Activated CD4-positive, alpha-beta memory T cell treated with anti-CD3 and anti-CD28 coated beads for 36 hours (primary cell): ENCODE data around the gene GBE1. TPM values are rescaled to one million over a fixed set of nuclear protein-coding genes. Genes with fewer than 3 reads are reported as not detected.

Experiments used
- CTCF ChIA-PET: fragments of 350-600 bp; sonication (Branson Sonifier 250); formaldehyde crosslinking; loops from one replicate; lab custom pipeline; 2021; ENCODE audit warnings: antibody characterized with exemption, inconsistent platforms; lab: Charles Lee
- POLR2A ChIA-PET: fragments of 350-600 bp; sonication (Branson Sonifier 250); formaldehyde crosslinking; loops from one replicate; lab custom pipeline; 2021; ENCODE audit warnings: antibody characterized with exemption; lab: Charles Lee
- DNase-seq: peaks from one replicate; pipeline ENCODE4 v3.0.0-alpha.2; 2020
- H3K27ac Mint-ChIP-seq: one replicate; pipeline ENCODE4 v1.8.0; 2021; ENCODE audit warnings: mixed read lengths
- H3K27me3 Mint-ChIP-seq: one replicate; pipeline ENCODE4 v1.8.0; 2021; ENCODE audit warnings: mixed read lengths
- H3K36me3 Mint-ChIP-seq: one replicate; pipeline ENCODE4 v1.8.0; 2021; ENCODE audit warnings: mixed read lengths
- H3K4me1 Mint-ChIP-seq: one replicate; pipeline ENCODE4 v1.8.0; 2021; ENCODE audit warnings: low read depth, mixed read lengths
- H3K4me3 Mint-ChIP-seq: one replicate; pipeline ENCODE4 v1.8.0; 2021; ENCODE audit warnings: mild to moderate bottlenecking, mixed read lengths
- H3K9me3 Mint-ChIP-seq: one replicate; pipeline ENCODE4 v1.8.0; 2021; ENCODE audit warnings: mixed read lengths
- intact Hi-C: fragments of 100-400 bp; cut with micrococcal nuclease; formaldehyde crosslinking; loops from one replicate; pipeline ENCODE4 v1.15.1; 2023
- total RNA-seq, 2 experiments: library from RNA; stranded (reverse); gene quantifications; one replicate each; pipeline ENCODE4 v1.2.3, GENCODE V29; 2021

The GBE1 gene
- total RNA-seq, 2 experiments from 2014 or later, result 30.5 to 30.6 TPM

GRCh38 chr3:81545572-81545971, 215.9 kb downstream of the GBE1 start:
- Mint-ChIP-seq H3K9me3 (peaks cover 16% of the 10 kb centered on the region), H3K27me3 (no peaks in the 10 kb centered on the region), H3K27ac (no peak overlapping the region), H3K36me3 (peaks cover 13% of the 10 kb centered on the region), H3K4me3 (no peak overlapping the region), H3K4me1 (no peaks in the 10 kb centered on the region)
- ChIA-PET CTCF (no interaction called here), POLR2A (no interaction called here)
- DNase-seq, result no peak
- intact Hi-C loops, result no loop called here

DNA sequence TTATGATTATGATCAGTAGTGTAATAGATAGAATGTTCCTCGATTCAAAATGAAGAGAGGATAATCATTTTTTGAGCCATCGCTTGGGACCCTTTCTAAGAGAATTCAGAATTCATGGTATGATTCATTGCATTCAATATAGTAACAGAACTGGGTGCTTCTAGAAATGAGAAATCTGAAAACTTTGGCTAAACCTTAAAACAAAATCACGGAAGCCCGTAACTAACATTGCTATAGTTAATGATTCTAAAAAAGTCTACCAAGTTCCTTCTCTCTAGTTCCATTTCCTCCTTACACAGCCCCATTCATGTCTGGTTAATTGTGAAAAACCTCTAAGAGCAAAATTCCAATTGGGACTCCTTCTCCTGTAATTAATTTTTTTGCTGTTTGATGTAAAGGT, 217.1 kb downstream of the GBE1 start:
- Mint-ChIP-seq H3K36me3 (peaks cover 10% of the 10 kb centered on the region), H3K27ac (no peak overlapping the region), H3K4me1 (no peaks in the 10 kb centered on the region), H3K4me3 (no peak overlapping the region), H3K9me3 (peaks cover 10% of the 10 kb centered on the region), H3K27me3 (no peaks in the 10 kb centered on the region)
- no peak for DNase-seq
- POLR2A ChIA-PET, result no interaction called here
- intact Hi-C loops, result no loop called here
- CTCF ChIA-PET, result no interaction called here

DNA sequence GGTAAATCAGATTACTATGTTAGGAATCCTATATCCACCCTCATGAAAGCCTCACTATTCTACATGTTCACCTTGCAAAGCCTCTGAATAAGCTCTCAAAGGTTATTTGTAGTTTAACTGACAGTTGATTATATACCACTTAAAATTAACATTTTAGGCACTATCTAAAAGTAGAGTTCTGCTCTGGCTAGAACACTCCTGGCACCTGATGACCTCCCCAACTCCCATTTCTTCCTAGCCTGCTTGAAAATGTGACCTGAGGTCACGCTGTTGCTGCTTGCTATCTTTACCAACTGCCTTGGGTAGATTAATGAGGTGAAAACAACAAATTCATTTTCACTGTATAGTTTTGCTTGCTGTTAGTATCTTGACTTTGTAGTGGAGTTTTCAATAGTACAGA, 220.7 kb downstream of the GBE1 start:
- intact Hi-C loops, result no loop called here
- H3K4me1 Mint-ChIP-seq, result no peaks in the 10 kb centered on the region
- no peak for DNase-seq
- H3K9me3 Mint-ChIP-seq, result no peaks in the 10 kb centered on the region
- H3K36me3 Mint-ChIP-seq, result peaks cover 6% of the 10 kb centered on the region
- ChIA-PET POLR2A (no interaction called here), CTCF (no interaction called here)
- no peaks in the 10 kb centered on the region for H3K27me3 Mint-ChIP-seq
- H3K27ac Mint-ChIP-seq, result no peak overlapping the region
- H3K4me3 Mint-ChIP-seq, result no peak overlapping the region

DNA sequence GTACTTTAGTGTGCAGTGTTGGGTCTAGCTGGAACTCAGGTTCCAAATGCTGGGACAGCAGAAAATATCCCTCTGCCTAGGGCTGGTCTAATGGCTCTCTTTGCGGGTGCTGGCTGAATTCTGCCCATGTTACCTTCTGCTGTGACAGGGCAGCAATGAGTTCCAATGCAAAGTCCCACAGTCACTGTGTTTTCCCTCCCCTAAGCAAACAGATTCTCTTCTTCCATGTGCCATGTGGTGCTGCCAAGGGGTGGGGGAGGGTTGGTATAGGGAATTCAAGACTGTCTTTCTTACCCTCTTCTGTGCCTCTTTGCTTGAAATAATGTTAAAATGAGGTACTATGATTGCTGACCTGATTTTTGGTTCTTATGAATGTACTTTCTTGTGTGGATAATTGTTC, 229.6 kb downstream of the GBE1 start:
- peaks cover 30% of the 10 kb centered on the region for H3K9me3 Mint-ChIP-seq
- POLR2A ChIA-PET, result no interaction called here
- no peak overlapping the region for H3K4me3 Mint-ChIP-seq
- intact Hi-C loops, result no loop called here
- H3K27me3 Mint-ChIP-seq, result no peaks in the 10 kb centered on the region
- CTCF ChIA-PET, result no interaction called here
- no peaks in the 10 kb centered on the region for H3K4me1 Mint-ChIP-seq
- H3K36me3 Mint-ChIP-seq, result peaks cover 62% of the 10 kb centered on the region
- H3K27ac Mint-ChIP-seq, result no peak overlapping the region
- DNase-seq, result no peak

GRCh38 chr3:81531263-81531662, 230.2 kb downstream of the GBE1 start:
- no peak for DNase-seq
- Mint-ChIP-seq H3K36me3 (peaks cover 61% of the 10 kb centered on the region), H3K4me3 (no peak overlapping the region), H3K27me3 (no peaks in the 10 kb centered on the region), H3K27ac (no peak overlapping the region), H3K4me1 (no peaks in the 10 kb centered on the region), H3K9me3 (peaks cover 32% of the 10 kb centered on the region)
- ChIA-PET POLR2A (no interaction called here), CTCF (no interaction called here)
- intact Hi-C loops, result no loop called here

DNA sequence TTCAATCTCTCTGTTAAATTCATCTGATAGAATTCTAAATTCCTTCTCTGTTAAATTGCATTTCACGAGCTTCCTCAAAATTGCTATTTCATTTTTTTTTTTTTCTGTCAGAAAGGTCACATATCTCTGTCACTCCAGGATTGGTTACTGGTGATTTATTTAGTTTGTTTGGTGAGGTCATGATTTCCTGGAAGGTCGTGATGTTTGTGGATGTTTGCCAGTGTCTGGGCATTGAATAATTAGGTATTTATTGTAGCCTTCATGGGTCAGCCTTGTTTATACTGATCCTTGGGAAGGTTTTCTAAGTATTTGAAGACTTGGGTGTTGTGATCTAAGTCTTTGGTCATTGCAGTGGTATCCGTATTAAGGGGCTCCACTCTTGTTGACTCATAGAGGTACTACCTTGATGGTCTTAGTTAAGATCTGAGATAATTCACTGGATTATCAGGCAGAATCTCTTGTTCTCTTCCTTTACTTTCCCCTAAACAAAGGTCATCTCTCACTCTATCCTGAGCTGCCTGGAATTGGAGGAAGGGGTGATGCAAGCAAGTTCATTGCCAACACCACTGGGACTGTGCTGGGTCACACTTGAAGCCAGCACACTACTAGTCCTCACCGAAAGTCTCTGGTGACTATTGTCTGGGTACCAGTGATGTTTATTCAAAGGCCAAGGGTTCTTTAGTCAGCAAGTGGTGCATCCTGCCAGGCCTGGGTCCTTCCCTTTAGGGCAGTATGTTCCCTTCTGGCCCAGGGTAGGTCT, 231.1 kb downstream of the GBE1 start:
- intact Hi-C loops, result no loop called here
- POLR2A ChIA-PET, result no interaction called here
- Mint-ChIP-seq H3K4me3 (no peak overlapping the region), H3K27me3 (no peaks in the 10 kb centered on the region), H3K9me3 (peaks cover 38% of the 10 kb centered on the region), H3K36me3 (peaks cover 63% of the 10 kb centered on the region), H3K27ac (no peak overlapping the region), H3K4me1 (no peaks in the 10 kb centered on the region)
- DNase-seq, result no peak
- CTCF ChIA-PET, result no interaction called here

- ChIA-PET POLR2A (no interaction called here), CTCF (no interaction called here)
- Mint-ChIP-seq H3K4me1 (no peaks in the 10 kb centered on the region), H3K36me3 (peaks cover 8% of the 10 kb centered on the region), H3K9me3 (peaks cover 8% of the 10 kb centered on the region), H3K27me3 (no peaks in the 10 kb centered on the region), H3K4me3 (no peak overlapping the region), H3K27ac (no peak overlapping the region)
- intact Hi-C loops, result no loop called here
- DNase-seq, result no peak
Measured at GRCh38 chr3:81521855-81522254, 239.6 kb downstream of the GBE1 start.

- Mint-ChIP-seq H3K36me3 (no peaks in the 10 kb centered on the region), H3K27me3 (no peaks in the 10 kb centered on the region), H3K4me3 (no peak overlapping the region), H3K4me1 (no peaks in the 10 kb centered on the region), H3K27ac (no peak overlapping the region), H3K9me3 (no peaks in the 10 kb centered on the region)
- CTCF ChIA-PET, result no interaction called here
- intact Hi-C loops, result no loop called here
- DNase-seq, result no peak
- POLR2A ChIA-PET, result no interaction called here
Measured at GRCh38 chr3:81518945-81519344, 242.5 kb downstream of the GBE1 start.

DNA sequence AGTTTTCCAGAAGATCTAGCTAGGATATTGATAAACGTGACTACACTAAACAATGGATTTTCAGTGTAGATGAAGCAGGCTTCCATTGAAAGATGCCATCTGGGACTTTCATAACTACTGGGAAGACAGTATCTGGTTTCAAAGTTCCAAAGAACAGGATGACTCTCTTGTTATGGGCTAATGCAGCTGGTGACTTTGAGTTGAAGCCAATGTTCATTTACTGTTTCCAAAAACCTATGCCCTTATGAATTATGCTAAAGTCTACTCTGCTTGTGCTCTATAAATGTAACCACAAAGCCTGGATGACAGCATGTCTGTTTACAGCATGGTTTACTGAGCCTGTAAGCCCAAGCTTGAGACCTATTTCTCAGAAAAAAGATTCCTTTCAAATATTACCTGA, 245.4 kb downstream of the GBE1 start:
- Mint-ChIP-seq H3K27ac (no peak overlapping the region), H3K27me3 (no peaks in the 10 kb centered on the region), H3K9me3 (no peaks in the 10 kb centered on the region), H3K36me3 (peaks cover 3% of the 10 kb centered on the region), H3K4me1 (no peaks in the 10 kb centered on the region), H3K4me3 (no peak overlapping the region)
- POLR2A ChIA-PET, result no interaction called here
- no peak for DNase-seq
- intact Hi-C loops, result no loop called here
- CTCF ChIA-PET, result interaction anchor here (1.1 kb wide), 1 partner anchor 25 kb away, joined by 4 read pairs; no protein-coding TSS in a partner anchor

DNA sequence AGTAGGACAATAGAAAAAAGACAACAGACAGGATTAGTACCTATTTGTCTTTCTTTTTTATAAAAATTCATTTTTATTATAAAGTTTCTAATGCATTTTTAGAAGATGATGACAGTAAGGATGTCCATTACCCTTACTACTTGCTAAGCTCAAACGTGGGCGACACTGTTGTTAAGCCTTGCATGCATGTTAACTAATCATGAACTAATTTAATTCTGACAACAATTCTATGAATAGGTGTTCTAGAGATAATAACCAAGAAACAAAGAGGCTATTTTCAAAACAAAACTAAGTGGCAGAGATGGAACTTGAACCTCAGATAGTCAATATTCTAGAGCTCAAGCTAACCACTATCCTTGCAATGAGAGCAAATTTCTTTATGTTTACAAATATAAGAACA, 247.9 kb downstream of the GBE1 start:
- no peak overlapping the region for H3K27ac Mint-ChIP-seq
- H3K4me1 Mint-ChIP-seq, result no peaks in the 10 kb centered on the region
- peaks cover 3% of the 10 kb centered on the region for H3K36me3 Mint-ChIP-seq
- no peaks in the 10 kb centered on the region for H3K9me3 Mint-ChIP-seq
- no peak overlapping the region for H3K4me3 Mint-ChIP-seq
- ChIA-PET CTCF (interaction anchor here (1.2 kb wide), 1 partner anchor 22 kb away, joined by 5 read pairs; no protein-coding TSS in a partner anchor), POLR2A (no interaction called here)
- intact Hi-C loops, result no loop called here
- no peaks in the 10 kb centered on the region for H3K27me3 Mint-ChIP-seq
- DNase-seq, result no peak

- no peak for DNase-seq
- Mint-ChIP-seq H3K36me3 (peaks cover 7% of the 10 kb centered on the region), H3K4me3 (no peak overlapping the region), H3K4me1 (no peaks in the 10 kb centered on the region), H3K9me3 (no peaks in the 10 kb centered on the region), H3K27ac (no peak overlapping the region), H3K27me3 (no peaks in the 10 kb centered on the region)
- ChIA-PET CTCF (interaction anchor here (0.7 kb wide), 1 partner anchor 1430 kb away, joined by 3 read pairs; no protein-coding TSS in a partner anchor), POLR2A (no interaction called here)
- intact Hi-C loops, result no loop called here
Measured at GRCh38 chr3:81503026-81503425, 258.4 kb downstream of the GBE1 start.

- H3K4me1 Mint-ChIP-seq, result no peaks in the 10 kb centered on the region
- CTCF ChIA-PET, result interaction anchor here (0.5 to 0.9 kb wide), 2 partner anchors 12 to 200 kb away, joined by 3 read pairs; no protein-coding TSS in a partner anchor
Measured at GRCh38 chr3:81502236-81502635, 259.2 kb downstream of the GBE1 start.

DNA sequence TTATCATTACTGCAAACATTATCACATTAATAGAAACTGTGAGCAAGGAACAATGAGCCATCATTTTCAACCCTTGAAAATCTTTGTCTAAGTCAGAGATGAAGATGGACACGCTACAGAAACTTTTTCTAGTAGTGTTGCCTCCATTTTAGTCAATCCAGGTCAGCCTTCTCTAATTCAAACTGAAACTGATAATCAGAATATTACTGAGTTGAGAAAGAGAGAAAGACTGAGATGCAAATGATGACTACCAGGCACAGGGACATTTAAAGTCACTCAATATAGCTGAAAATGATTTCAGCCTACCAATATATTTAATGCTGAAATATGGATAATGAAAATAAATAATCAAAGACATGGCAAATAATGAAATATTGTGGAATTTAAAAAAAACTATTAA, 261.4 kb downstream of the GBE1 start:
- no peaks in the 10 kb centered on the region for H3K9me3 Mint-ChIP-seq
- H3K36me3 Mint-ChIP-seq, result peaks cover 3% of the 10 kb centered on the region
- H3K27me3 Mint-ChIP-seq, result no peaks in the 10 kb centered on the region
- no peak for DNase-seq
- H3K4me3 Mint-ChIP-seq, result no peak overlapping the region
- ChIA-PET CTCF (interaction anchor here (0.6 to 1.4 kb wide), 2 partner anchors 10 to 616 kb away, joined by 3 to 8 read pairs; no protein-coding TSS in a partner anchor), POLR2A (no interaction called here)
- H3K4me1 Mint-ChIP-seq, result no peaks in the 10 kb centered on the region
- intact Hi-C loops, result no loop called here
- no peak overlapping the region for H3K27ac Mint-ChIP-seq

More at GRCh38 chr3:81502236-81502635, 259.2 kb downstream of the GBE1 start:
- intact Hi-C loops, result no loop called here
- POLR2A ChIA-PET, result no interaction called here
- H3K27ac Mint-ChIP-seq, result no peak overlapping the region
- H3K4me3 Mint-ChIP-seq, result no peak overlapping the region
- H3K36me3 Mint-ChIP-seq, result peaks cover 3% of the 10 kb centered on the region
- no peaks in the 10 kb centered on the region for H3K9me3 Mint-ChIP-seq
- DNase-seq, result no peak
- no peaks in the 10 kb centered on the region for H3K27me3 Mint-ChIP-seq
